GM23338 (cell line): Measurements from ENCODE around the gene HSF4.

Experiments used
- JUNB ChIP-seq: IDR thresholded peaks from one replicate; pipeline ENCODE4 v1.6.1; 2016; ENCODE audit warnings: antibody characterized with exemption; ENCODE audit not compliant: unreplicated experiment
- POLR2AphosphoS5 ChIP-seq: IDR thresholded peaks from 2 replicates; pipeline ENCODE4 v1.6.1; 2016; ENCODE audit warnings: antibody characterized with exemption, low read depth
- TF ChIP-seq, protein P1 (sequence below), 2 experiments: fragments of 200-600 bp in 1 of 2; sonication (generic) in 1 of 2; conservative IDR thresholded peaks; 2 replicates each; pipeline versions ENCODE4 v1.5.1 to v1.6.1; 2016 to 2017; ENCODE audit warnings: antibody characterized with exemption in 2 of 2, low read depth in 2 of 2, mild to moderate bottlenecking in 2 of 2, moderate library complexity in 1 of 2
- TF ChIP-seq, protein P2 (sequence below): IDR thresholded peaks from one replicate; pipeline ENCODE4 v1.6.1; 2018; ENCODE audit warnings: antibody characterized with exemption; ENCODE audit not compliant: unreplicated experiment

DNA sequence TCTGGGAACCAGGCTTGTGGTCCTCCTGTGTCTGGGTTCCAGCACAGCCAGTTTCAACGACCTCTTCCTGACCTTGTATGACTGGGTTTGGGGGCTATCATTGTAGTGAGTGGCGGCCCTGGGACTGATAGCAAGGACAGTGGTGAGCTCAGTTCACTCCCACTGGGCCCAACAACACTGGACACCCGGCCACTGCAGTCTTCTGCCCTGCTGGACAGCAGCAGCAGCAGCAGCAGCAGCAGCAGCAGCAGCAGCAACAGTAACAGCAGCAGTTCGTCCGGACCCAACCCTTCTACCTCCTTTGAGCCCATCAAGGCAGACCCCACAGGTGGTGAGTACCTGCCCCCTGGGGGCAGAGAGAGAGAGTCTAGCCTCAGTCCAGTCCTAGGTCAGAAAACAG, 31.1 kb downstream of the HSF4 start:
- TF ChIP-seq, protein P1, sequence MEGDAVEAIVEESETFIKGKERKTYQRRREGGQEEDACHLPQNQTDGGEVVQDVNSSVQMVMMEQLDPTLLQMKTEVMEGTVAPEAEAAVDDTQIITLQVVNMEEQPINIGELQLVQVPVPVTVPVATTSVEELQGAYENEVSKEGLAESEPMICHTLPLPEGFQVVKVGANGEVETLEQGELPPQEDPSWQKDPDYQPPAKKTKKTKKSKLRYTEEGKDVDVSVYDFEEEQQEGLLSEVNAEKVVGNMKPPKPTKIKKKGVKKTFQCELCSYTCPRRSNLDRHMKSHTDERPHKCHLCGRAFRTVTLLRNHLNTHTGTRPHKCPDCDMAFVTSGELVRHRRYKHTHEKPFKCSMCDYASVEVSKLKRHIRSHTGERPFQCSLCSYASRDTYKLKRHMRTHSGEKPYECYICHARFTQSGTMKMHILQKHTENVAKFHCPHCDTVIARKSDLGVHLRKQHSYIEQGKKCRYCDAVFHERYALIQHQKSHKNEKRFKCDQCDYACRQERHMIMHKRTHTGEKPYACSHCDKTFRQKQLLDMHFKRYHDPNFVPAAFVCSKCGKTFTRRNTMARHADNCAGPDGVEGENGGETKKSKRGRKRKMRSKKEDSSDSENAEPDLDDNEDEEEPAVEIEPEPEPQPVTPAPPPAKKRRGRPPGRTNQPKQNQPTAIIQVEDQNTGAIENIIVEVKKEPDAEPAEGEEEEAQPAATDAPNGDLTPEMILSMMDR (conservative IDR thresholded peaks at IDR 0.05; ENCODE audit: low read depth in 2 of 2) = no peak
- no peak for TF ChIP-seq JUNB
- TF ChIP-seq, protein P2, sequence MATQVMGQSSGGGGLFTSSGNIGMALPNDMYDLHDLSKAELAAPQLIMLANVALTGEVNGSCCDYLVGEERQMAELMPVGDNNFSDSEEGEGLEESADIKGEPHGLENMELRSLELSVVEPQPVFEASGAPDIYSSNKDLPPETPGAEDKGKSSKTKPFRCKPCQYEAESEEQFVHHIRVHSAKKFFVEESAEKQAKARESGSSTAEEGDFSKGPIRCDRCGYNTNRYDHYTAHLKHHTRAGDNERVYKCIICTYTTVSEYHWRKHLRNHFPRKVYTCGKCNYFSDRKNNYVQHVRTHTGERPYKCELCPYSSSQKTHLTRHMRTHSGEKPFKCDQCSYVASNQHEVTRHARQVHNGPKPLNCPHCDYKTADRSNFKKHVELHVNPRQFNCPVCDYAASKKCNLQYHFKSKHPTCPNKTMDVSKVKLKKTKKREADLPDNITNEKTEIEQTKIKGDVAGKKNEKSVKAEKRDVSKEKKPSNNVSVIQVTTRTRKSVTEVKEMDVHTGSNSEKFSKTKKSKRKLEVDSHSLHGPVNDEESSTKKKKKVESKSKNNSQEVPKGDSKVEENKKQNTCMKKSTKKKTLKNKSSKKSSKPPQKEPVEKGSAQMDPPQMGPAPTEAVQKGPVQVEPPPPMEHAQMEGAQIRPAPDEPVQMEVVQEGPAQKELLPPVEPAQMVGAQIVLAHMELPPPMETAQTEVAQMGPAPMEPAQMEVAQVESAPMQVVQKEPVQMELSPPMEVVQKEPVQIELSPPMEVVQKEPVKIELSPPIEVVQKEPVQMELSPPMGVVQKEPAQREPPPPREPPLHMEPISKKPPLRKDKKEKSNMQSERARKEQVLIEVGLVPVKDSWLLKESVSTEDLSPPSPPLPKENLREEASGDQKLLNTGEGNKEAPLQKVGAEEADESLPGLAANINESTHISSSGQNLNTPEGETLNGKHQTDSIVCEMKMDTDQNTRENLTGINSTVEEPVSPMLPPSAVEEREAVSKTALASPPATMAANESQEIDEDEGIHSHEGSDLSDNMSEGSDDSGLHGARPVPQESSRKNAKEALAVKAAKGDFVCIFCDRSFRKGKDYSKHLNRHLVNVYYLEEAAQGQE = no peak
- TF ChIP-seq POLR2AphosphoS5 = no peak
